NCI-H510A treated with DMSO at 0.1 percent for 48 hours (cell line): ENCODE results near the gene CBY2.
"Not testable (repeated sequence)": the region's sequence is repeated elsewhere in the genome, so short reads cannot be mapped to it uniquely, and the experiment has no call there.

Experiments
- DNase-seq: peaks from one replicate; lab custom pipeline; 2025; lab: John Stamatoyannopoulos, UW

The CBY2 gene, protein sequence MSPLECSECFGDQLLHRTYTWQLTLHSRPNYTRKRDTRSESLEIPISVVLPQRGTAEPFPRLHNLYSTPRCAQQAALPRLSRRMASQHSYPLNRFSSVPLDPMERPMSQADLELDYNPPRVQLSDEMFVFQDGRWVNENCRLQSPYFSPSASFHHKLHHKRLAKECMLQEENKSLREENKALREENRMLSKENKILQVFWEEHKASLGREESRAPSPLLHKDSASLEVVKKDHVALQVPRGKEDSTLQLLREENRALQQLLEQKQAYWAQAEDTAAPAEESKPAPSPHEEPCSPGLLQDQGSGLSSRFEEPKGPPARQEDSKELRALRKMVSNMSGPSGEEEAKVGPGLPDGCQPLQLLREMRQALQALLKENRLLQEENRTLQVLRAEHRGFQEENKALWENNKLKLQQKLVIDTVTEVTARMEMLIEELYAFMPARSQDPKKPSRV

DNA sequence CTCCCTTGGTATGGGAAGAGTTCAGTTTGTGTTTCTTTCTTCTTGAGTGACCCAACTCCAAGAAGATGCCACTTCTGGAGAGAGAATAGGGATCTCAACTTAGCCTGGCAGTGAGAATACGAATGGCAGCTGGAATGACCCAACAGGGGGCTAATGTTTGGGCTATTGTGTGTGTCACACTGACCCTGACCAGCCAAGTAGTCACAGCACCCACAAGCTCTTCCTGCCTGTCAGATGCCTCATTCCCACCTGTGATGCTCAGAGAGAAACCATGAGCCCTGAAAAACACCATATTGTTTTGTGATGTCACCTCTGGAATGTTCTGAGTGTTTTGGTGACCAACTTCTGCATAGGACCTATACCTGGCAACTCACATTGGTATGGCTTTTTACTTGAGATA, at the start of gene CBY2:
Gene CBY2 (plus strand): TSS at position 233 of the 400 bp plus-strand sequence. CDS start 71 bp downstream, at position 304.
- no peak for DNase-seq

DNA sequence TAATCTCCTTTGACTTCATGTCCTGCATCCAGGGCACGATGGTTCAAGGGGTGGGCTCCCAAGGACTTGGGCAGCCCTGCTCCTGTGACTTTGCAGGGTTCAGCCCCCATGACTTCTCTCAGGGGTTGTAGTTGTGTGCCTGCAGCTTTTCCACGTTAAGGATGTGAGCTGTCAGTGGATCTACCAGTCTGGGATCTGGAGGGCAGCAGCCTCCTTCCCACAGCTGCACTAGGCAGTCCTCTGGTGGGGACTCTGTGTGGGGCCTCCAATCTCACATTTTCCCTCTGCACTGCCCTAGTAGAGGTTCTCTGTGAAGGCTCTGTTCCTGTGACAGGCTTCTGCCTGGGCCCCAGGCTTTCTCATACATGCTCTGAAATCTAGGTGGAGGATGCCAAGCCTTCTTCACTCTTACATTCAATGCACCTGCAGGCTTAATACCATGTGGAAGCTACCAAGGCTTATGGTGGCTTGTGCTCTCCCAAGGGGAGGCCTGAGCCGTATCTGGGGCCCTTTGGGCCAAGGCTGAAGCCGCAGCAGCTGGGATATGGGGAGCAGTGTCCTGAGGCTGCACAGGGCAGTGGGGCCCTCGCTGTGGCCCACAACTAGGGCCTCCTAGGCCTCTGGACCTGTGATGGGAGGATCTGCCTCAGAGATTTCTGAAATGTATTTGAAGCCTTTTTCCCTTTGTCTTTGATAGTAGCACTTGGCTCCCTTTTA, 47.3 kb upstream of the CBY2 start:
- DNase-seq, result no peak

DNA sequence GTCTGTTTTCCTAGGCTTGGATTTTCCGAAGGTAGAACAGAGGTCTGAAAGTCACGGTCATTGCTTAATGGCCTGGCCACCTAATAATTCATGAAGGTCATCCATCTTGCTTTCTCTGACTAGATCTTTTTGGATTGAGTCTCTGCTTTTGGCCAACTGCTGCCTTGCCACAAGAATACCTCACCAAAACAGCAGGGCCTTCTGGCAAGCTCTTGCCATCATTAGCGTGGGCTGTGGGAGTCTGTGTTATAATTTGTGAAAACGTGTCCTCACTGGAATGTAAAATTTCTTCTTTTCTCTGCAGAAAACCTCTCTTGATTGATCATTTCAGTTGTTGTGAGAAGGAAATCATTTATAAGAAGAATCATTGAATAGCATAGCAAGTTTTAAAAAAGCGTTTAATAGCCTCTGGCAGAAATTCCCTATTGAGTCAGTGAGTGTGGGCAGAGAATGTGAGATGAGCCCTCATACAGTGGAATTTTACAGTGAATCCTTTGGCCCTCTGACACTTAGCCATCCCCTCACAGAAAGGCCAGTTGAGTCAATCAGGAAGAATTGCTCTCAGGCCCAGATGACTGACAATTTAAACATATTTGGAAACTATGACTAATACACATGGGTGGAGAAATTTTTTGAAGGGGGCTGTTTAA, 43.4 kb upstream of the CBY2 start:
- no peak for DNase-seq

DNA sequence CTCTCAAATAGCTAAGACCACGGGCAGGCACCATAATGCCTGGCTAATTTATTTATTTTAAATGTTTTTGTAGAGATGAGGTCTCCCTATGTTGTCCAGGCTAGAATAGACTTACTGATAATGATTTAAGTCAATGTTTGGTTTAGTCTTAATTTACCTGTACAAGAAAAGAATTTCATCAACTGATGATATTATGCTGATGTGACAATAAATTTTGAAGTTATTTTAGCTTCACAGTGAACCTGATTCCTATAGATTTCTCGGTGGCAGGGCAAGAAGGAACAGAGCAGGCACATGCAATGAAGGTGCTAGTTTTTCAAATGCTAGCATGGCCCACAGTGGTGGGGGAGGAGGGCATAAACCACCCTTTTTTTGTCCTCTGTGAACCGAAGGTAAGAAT, 42.6 kb upstream of the CBY2 start:
- no peak for DNase-seq

DNA sequence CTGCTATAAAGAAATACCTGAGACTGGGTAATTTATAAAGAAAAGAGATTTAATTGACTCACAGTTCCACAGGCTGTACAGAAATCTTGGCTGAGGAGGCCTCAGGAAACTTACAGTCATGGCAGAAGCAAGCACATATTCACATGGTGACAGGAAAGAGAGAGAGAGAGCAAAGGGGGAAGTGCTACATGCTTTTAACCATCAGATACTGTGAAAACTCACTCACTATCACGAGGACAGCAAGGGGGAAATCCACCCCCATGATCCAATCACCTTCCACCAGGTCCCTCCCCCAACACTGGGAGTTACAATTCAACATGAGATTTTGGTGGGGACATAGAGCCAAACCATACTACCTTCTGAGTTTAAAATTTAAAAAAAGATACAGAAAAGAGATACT, 41.7 kb upstream of the CBY2 start:
- not testable (repeated sequence) for DNase-seq

DNA sequence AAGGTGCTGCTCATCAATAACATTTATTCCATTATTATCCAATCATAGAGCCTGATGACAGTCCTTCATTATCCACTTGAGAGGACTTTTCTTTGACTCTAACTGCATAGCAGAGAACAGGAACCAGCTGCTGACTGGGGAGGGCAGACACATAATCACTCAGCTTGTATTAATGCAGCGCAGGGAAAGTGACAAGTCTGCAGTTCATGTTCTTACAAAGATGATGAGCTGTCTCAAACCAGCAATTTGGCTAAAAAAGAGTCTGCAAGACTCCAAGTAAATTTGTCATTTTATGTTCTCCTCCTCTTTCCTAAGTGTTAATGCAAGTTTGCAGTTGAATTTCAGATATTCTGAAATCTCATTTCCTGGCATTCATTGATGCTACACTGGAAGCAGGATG, 40.0 kb upstream of the CBY2 start:
- DNase-seq, result no peak

DNA sequence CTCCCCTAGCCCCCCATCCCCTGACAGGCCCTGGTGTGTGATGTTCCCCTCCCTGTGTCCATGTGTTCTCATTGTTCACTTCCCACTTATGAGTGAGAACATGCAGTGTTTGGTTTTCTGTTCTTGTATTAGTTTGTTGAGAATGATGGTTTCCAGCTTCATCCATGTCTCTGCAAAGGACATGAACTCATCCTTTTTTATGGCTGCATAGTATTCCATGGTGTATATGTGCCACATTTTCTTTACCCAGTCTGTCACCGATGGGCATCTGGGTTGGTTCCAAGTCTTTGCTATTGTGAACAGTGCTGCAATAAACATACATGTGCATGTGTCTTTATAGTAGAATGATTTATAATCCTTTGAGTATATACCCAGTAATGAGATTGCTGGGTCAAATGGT, 39.2 kb upstream of the CBY2 start:
- not testable (repeated sequence) for DNase-seq

DNA sequence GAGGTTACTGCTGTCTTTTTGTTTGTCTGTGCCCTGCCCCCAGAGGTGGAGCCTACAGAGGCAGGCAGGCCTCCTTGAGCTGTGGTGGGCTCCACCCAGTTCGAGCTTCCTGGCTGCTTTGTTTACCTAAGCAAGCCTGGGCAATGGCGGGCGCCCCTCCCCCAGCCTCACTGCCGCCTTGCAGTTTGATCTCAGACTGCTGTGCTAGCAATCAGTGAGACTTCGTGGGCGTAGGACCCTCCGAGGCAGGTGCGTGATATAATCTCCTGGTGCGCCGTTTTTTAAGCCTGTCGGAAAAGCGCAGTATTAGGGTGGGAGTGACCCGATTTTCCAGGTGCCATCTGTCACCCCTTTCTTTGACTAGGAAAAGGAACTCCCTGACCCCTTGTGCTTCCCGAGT, 32.5 kb upstream of the CBY2 start:
- not testable (repeated sequence) for DNase-seq

DNA sequence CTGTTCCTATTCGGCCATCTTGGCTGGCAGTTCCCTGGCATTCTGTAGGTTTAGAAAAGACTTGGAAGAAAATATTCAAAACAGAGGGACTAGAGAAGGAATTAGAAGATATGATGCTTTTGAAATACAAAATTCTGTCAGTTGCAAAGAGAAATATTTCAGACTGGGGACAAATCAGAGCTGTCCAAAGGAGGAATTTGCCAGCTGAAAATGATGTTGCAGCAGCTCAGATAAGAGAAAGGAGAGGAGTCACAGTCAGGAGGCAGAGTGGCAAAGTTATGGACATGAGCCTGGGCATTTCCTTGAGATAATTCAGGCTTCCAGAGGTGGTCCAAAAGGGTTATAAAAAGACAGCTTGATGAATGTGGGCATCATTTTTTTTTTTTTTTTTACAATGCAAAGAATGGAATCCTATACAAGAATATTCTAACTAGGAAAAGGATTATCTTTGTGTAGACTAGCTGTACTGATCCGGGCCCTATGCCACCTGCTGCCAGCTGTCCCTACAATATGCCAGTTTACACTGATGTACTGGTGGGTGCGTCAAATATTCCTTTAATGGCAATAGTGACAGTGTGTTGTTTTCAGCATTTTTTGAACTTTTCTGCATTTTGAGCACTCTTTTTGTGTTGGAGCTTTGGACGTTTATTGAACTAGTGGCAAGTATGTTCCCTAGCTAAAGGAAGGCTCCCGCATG, 31.8 kb upstream of the CBY2 start:
- DNase-seq, result no peak

DNA sequence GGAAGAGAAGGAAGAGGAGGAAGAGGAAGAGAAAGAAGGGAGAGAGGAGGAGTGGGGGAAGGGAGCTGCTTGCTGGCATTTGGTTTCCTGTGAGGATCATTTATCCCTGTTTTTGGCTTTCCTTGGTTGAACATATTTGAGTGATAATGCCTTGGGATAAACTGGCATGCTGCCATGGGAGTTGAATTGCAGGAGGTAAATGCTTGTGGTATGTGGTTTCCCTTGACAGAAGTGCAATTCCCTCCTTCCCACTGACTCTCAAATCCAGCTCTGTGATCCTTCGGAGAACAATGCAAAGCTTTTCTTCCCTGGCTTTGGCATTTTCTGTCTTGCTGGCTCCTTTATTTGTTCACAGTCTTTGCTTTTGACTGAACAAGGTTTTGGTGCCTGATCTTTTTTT, 27.2 kb upstream of the CBY2 start:
- no peak for DNase-seq

DNA sequence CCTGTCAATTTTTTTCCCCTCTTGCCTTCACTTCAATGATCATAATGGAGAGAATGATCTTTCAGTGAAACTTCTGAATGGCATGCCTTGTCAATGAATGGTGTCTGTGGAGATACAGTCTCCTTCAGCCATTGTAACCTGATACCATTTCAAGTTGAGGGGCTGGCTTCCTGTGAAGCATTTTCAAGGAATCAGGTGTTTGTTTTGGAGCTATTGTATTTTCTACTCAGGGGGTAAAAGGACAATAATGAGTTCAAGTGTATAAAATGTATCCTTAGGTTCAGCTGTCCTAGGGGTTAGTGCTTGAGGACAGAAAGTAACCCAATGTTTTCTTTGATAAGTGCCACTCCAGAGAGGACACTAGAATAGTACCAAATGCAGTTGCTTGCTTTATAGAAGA, 23.8 kb upstream of the CBY2 start:
- peak; percentile 15 for DNase-seq

DNA sequence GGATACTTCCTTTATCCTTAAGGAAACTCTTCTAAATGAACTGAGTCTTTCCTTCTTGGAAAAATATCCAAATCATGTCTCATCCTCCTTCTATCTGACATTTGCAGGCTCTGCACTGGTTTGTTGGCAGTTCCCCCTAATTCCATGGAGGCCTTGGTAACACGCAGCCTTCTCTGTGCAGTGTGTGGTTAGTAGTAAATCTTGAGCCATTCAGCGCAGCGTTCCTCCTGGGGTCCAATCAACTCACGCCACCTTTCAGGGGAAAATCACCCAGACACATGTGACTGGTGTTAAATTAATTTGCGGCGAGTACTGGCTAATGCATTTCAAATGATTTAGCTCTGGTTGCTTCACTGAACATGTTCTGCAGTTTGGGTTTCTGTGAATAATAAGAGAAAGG, 21.0 kb upstream of the CBY2 start:
- no peak for DNase-seq

DNA sequence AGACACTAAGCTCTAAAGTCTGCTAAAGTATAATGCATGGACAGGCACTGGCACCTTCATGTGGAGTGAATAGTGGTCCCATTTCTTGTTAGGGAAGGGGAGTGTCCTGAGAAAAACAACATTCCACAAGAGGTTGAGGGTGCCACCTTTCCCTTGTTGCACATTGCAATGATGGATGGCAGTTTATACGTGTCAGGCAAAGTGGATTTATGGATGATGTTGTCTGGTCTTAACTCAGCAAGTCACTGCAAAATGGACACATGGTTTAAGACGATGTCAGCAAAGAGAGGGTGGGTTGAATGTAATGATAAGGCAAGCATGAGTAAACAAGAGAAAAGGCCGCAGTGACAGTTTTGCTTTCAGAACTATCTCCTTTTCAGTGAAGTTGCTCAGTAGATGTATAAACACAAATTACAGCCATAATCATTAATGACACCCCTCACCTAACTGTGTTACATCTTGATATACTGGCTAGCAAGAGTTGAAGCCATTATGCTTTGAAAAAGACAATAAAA, 19.6 kb upstream of the CBY2 start:
- DNase-seq, result no peak

DNA sequence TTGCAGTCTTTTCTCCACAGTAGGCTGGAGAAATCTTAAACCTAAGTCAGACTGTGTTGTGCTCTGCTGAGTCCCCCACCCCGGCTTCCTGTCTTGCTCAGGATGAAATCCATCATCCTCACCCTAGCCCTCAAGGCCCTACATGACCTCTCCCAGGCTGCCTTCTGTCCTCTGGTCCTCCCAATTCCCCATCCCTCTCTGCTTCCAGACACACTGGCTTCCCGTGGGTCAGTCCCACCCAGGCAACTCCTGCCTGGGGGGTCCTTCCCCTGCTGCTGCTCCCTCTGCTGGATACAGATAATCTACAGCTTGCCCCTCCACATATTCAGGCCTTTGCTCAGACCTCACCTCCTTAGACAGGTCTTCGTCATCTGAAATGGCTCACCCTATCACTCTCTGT, 18.4 kb upstream of the CBY2 start:
- no peak for DNase-seq

DNA sequence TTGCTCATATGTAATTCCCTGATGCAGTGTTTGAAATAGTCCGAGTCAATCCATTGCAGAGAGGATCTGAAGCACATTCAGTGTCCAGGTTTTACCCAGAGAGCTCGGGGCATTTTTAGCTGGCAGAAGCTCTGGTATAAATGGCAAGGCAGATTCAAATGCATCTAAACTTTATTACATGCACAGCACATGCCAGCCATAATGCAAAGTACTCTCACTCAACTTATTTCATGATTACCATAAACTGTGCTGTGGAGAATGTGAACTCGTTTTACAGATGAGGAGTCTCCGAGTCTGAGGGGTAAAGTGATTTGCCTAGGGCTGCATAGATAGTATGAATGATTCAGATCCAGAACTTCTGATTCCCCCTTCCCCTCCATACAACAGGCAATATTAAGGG, 13.5 kb upstream of the CBY2 start:
- DNase-seq, result no peak

DNA sequence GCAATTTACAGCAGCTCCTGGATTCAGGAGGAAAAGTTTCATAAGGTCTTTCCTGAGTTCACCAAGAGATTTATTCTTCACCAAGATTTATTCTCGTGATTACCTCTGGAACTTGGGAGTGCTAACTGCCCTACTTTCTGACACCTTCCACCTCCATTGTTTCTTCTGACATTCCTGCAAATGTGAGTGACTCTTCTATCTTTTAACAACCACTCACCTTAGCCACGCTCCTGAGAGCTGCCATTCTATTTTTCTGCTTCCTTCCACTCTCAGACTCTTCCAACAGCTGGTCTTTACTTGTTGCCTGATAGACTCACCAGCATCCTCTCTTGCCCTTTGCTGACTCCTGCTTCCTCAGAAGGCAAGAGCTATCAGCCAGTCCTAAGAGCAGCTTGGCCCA, 11.5 kb upstream of the CBY2 start:
- no peak for DNase-seq

DNA sequence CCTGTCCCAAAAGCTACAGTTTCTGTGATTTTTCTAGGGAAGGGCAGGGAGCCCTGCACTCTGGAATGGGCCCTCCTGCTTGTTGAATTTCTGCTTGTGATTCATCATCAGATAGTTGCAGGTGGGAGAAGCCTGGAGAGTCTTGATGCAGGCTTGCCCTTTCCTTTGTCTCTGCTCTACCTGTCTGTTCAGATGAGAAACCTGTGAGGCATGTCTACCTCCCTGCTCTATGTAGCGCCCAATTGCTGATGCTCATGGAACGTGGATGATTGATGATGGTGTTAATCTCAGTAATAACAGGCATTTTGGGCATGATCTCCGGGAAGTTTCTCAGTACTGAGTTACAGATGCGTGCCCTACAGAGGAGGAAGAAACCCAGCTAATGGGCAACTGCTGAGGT, 10.9 kb upstream of the CBY2 start:
- DNase-seq, result no peak

DNA sequence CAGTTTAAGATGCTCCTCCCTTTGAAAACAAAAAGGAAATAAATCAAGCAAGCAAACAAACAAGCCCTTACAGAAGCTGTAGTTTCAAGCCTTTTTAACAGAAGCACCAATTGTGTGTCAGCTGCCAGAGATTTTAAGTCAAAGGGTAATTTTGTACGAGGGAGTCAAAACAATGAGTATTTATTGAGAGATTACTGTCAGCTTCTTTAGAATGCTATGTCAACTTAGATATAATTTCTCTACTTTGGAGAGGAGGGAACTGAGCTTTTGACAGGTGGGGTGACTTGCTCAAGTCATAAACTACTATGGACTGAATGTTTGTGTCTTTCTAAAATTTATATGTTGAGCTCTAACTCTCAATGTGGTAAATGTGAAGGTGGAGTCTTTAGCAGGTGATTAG, 10.5 kb upstream of the CBY2 start:
- no peak for DNase-seq

DNA sequence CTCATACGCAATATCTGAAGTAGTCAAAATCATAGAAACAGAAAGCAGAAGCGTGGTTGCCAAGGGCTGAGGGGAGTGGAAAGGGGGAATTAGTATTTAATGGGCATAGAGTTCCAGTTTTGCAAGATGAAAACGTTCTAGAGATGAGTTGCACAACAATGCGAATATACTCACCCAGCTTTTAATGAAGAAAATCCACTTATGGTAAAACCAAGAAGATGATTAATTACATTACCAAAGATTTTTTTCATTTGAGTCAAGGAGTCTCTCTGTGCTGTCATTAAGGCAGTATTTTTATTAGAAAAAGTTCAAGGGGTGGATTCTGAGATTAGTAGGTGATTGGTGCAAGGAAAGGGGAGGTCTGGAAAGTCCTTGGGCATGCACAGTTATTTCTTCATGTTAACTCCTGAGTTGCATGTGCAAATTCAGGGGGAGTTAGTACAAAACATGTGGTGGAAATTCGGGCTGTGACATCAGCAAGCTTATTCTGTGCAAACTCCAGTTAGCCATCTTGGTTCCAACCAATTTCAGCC, 6.9 kb upstream of the CBY2 start:
- no peak for DNase-seq

DNA sequence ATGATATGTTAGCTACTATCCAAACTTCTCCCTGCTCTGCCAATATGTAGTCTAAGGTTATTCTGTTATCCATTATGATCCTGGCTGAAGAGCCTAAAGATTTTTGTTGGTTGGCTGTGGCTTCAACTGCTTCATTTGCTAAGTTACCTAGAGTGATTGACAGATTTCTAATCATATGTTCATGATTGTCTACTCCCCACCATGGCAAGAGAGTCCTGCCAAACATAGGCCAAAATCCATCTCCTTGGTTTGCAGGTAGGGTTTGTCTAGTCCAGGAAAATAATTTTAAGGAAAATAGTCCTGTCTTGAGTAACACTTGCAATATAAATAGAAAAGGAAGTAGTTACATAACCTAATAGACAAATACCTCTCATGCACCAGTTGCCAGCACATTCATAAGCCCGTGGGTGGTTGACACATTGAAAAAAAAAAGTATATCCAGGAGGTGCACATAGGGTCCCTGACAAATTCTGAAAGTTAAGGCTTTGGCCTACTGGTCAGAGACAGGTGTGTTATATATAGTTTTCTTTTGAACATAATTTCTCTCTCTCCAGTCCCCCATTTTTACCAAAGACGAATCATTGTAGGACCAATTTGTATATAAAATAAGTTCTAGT, 5.4 kb upstream of the CBY2 start:
- no peak for DNase-seq
